H1 (cell line): ENCODE data around the gene ARHGEF7. TPM values are rescaled to one million over a fixed set of nuclear protein-coding genes. Genes with fewer than 3 reads are reported as not detected.

Source experiments
- CEBPB ChIP-seq: IDR thresholded peaks from 2 replicates; pipeline ENCODE4 v1.6.1; 2012; ENCODE audit warnings: low read depth, low read length
- EGR1 ChIP-seq: IDR thresholded peaks from 2 replicates; pipeline ENCODE4 v1.6.1; 2011; ENCODE audit warnings: low read depth, low read length, borderline replicate concordance
- JUND ChIP-seq: IDR thresholded peaks from 2 replicates; pipeline ENCODE4 v1.6.1; 2011; ENCODE audit warnings: mild to moderate bottlenecking, improper control_type of control experiment, low read length
- KDM5A ChIP-seq: fragments of 200-600 bp; IDR thresholded peaks from 2 replicates; pipeline ENCODE4 v1.7.1; 2012; ENCODE audit warnings: mild to moderate bottlenecking, low read length, inconsistent platforms, mixed read lengths
- NANOG ChIP-seq: IDR thresholded peaks from 2 replicates; pipeline ENCODE4 v1.6.1; 2011; ENCODE audit warnings: low read length, low read depth, mild to moderate bottlenecking, inconsistent platforms; ENCODE audit not compliant: insufficient read depth, poor library complexity, severe bottlenecking
- NRF1 ChIP-seq: IDR thresholded peaks from 2 replicates; pipeline ENCODE4 v1.6.1; 2011; ENCODE audit warnings: mild to moderate bottlenecking, low read depth, low read length, improper control_type of control experiment
- RNF2 ChIP-seq: fragments of 200-900, 300-1000 bp; sonication (generic); IDR thresholded peaks from 2 replicates; pipeline ENCODE4 v1.7.1; 2016; ENCODE audit warnings: borderline replicate concordance, low read depth, mild to moderate bottlenecking, antibody characterized with exemption, low read length; ENCODE audit not compliant: poor library complexity, severe bottlenecking; ENCODE audit errors: missing control alignments
- SIN3A ChIP-seq, 2 experiments: IDR thresholded peaks in 1 of 2; conservative IDR thresholded peaks in 1 of 2; 2 replicates each; pipeline ENCODE4 v1.6.1; 2011 to 2012; ENCODE audit warnings: low read length in 2 of 2, improper control_type of control experiment in 1 of 2, low read depth in 1 of 2, mild to moderate bottlenecking in 1 of 2
- SP2 ChIP-seq: IDR thresholded peaks from 2 replicates; pipeline ENCODE4 v1.6.1; 2012; ENCODE audit warnings: mild to moderate bottlenecking, low read length, inconsistent platforms
- TAF7 ChIP-seq: optimal IDR thresholded peaks from 2 replicates; pipeline ENCODE3; 2011; ENCODE audit warnings: low read depth, mild to moderate bottlenecking, inconsistent platforms, low read length, moderate library complexity, borderline replicate concordance
- ZNF274 ChIP-seq: IDR thresholded peaks from 2 replicates; pipeline ENCODE4 v1.7.0; 2012; ENCODE audit warnings: low read length, borderline replicate concordance; ENCODE audit errors: extremely low read depth
- polyA plus RNA-seq, 7 experiments: library from polyadenylated mRNA; depleted of rRNA in 3 of 7; stranded (reverse) in 5 of 7; unstranded in 2 of 7; fragments of >200 nt in 5 of 7; fragments of 200-250 nt in 2 of 7; gene quantifications; 1 replicate in 5 of 7; 2 replicates in 1 of 7; 4 replicates in 1 of 7; pipeline versions ENCODE4 v1.2.1 to v1.2.3, GENCODE V29; 2011 to 2013; ENCODE audit warnings: missing spikeins in 2 of 7, mixed read lengths in 2 of 7
- total RNA-seq: library from RNA; stranded (reverse); fragmentation: NEBNext Ultra II Directional; extraction: Animal tissue kit (Norgen Biotek cat#: 25700); gene quantifications from 2 replicates; pipeline ENCODE4 v1.2.1, GENCODE V29; 2021
- TF ChIP-seq, protein P1 (sequence below): fragments of 300-600 bp; sonication (generic); IDR thresholded peaks from 2 replicates; pipeline ENCODE4 v1.7.1; 2012; ENCODE audit warnings: low read length, moderate library complexity, mild to moderate bottlenecking, inconsistent platforms; ENCODE audit not compliant: insufficient replicate concordance

Gene ARHGEF7
- total and polyA plus RNA-seq, 2 of the 8 experiments (the other 6 are each of a cell fraction or from before 2014, with no cell fraction given) = 26.2 to 56.5 TPM

DNA sequence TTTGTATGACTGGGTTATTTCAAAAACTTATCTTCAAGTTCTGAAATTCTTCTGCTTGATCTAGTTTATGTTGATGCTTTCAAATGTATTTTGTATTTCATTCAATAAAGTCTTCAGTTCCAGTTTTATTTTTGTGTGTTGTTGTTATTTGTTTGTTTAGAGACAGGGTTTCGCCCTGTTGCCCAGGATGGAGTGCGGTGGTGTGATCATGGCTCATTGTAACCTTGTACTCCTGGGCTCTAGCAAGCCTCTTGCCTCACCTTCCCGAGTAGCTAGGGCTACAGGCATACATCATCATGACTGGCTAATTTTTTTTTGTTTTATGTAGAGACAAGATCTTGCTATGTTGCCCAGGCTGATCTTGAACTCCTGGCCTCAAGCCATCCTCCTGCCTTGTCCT lies 40.3 kb upstream of the ARHGEF7 start (continued):
- TF ChIP-seq, protein P1, sequence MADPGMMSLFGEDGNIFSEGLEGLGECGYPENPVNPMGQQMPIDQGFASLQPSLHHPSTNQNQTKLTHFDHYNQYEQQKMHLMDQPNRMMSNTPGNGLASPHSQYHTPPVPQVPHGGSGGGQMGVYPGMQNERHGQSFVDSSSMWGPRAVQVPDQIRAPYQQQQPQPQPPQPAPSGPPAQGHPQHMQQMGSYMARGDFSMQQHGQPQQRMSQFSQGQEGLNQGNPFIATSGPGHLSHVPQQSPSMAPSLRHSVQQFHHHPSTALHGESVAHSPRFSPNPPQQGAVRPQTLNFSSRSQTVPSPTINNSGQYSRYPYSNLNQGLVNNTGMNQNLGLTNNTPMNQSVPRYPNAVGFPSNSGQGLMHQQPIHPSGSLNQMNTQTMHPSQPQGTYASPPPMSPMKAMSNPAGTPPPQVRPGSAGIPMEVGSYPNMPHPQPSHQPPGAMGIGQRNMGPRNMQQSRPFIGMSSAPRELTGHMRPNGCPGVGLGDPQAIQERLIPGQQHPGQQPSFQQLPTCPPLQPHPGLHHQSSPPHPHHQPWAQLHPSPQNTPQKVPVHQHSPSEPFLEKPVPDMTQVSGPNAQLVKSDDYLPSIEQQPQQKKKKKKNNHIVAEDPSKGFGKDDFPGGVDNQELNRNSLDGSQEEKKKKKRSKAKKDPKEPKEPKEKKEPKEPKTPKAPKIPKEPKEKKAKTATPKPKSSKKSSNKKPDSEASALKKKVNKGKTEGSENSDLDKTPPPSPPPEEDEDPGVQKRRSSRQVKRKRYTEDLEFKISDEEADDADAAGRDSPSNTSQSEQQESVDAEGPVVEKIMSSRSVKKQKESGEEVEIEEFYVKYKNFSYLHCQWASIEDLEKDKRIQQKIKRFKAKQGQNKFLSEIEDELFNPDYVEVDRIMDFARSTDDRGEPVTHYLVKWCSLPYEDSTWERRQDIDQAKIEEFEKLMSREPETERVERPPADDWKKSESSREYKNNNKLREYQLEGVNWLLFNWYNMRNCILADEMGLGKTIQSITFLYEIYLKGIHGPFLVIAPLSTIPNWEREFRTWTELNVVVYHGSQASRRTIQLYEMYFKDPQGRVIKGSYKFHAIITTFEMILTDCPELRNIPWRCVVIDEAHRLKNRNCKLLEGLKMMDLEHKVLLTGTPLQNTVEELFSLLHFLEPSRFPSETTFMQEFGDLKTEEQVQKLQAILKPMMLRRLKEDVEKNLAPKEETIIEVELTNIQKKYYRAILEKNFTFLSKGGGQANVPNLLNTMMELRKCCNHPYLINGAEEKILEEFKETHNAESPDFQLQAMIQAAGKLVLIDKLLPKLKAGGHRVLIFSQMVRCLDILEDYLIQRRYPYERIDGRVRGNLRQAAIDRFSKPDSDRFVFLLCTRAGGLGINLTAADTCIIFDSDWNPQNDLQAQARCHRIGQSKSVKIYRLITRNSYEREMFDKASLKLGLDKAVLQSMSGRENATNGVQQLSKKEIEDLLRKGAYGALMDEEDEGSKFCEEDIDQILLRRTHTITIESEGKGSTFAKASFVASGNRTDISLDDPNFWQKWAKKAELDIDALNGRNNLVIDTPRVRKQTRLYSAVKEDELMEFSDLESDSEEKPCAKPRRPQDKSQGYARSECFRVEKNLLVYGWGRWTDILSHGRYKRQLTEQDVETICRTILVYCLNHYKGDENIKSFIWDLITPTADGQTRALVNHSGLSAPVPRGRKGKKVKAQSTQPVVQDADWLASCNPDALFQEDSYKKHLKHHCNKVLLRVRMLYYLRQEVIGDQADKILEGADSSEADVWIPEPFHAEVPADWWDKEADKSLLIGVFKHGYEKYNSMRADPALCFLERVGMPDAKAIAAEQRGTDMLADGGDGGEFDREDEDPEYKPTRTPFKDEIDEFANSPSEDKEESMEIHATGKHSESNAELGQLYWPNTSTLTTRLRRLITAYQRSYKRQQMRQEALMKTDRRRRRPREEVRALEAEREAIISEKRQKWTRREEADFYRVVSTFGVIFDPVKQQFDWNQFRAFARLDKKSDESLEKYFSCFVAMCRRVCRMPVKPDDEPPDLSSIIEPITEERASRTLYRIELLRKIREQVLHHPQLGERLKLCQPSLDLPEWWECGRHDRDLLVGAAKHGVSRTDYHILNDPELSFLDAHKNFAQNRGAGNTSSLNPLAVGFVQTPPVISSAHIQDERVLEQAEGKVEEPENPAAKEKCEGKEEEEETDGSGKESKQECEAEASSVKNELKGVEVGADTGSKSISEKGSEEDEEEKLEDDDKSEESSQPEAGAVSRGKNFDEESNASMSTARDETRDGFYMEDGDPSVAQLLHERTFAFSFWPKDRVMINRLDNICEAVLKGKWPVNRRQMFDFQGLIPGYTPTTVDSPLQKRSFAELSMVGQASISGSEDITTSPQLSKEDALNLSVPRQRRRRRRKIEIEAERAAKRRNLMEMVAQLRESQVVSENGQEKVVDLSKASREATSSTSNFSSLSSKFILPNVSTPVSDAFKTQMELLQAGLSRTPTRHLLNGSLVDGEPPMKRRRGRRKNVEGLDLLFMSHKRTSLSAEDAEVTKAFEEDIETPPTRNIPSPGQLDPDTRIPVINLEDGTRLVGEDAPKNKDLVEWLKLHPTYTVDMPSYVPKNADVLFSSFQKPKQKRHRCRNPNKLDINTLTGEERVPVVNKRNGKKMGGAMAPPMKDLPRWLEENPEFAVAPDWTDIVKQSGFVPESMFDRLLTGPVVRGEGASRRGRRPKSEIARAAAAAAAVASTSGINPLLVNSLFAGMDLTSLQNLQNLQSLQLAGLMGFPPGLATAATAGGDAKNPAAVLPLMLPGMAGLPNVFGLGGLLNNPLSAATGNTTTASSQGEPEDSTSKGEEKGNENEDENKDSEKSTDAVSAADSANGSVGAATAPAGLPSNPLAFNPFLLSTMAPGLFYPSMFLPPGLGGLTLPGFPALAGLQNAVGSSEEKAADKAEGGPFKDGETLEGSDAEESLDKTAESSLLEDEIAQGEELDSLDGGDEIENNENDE = no peak
- TF ChIP-seq SP2 (no peak), ZNF274 (no peak), KDM5A (no peak), SIN3A (conservative IDR thresholded peaks at IDR 0.05 in 1 of 2, IDR thresholded peaks at IDR 0.05 in 1 of 2; ENCODE audit: low read depth in 1 of 2, low read length in 2 of 2) (no peak), RNF2 (no peak), NRF1 (no peak), EGR1 (no peak), NANOG (no peak), JUND (no peak), CEBPB (no peak), TAF7 (no peak)
